Hepatocyte (in vitro differentiated cells): ENCODE results near the gene SON.

Experiments
- EZH2 ChIP-seq: fragments of 200-600 bp; sonication (generic); IDR thresholded peaks from 2 replicates; pipeline ENCODE4 v1.6.1; 2016; ENCODE audit warnings: antibody characterized with exemption, mild to moderate bottlenecking, borderline replicate concordance
- EZH2phosphoT487 ChIP-seq: fragments of 200-600 bp; sonication (generic); IDR thresholded peaks from one replicate; pipeline ENCODE4 v1.6.1; 2018; ENCODE audit warnings: antibody characterized with exemption, mild to moderate bottlenecking, low read depth, moderate library complexity; ENCODE audit not compliant: unreplicated experiment, severe bottlenecking
- TF ChIP-seq, protein P1 (sequence below): fragments of 200-600 bp; sonication (generic); IDR thresholded peaks from 2 replicates; pipeline ENCODE4 v1.5.1; 2016; ENCODE audit warnings: antibody characterized with exemption, mild to moderate bottlenecking; ENCODE audit not compliant: poor library complexity

DNA sequence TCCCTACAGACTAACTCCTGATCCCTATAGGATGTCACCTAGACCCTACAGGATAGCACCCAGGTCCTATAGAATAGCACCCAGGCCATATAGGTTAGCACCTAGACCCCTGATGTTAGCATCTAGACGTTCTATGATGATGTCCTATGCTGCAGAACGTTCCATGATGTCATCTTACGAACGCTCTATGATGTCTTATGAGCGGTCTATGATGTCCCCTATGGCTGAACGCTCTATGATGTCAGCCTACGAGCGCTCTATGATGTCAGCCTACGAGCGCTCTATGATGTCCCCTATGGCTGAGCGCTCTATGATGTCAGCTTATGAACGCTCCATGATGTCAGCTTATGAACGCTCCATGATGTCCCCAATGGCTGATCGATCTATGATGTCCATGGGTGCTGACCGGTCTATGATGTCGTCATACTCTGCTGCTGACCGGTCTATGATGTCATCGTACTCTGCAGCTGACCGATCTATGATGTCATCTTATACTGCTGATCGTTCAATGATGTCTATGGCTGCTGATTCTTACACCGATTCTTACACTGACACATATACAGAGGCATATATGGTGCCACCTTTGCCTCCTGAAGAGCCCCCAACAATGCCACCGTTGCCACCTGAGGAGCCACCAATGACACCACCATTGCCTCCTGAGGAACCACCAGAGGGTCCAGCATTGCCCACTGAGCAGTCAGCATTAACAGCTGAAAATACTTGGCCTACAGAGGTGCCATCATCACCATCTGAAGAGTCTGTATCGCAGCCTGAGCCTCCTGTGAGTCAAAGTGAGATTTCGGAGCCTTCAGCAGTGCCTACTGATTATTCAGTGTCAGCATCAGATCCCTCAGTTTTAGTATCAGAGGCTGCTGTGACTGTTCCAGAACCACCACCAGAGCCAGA is 9.5 kb downstream of the SON start:
- TF ChIP-seq EZH2 (no peak), EZH2phosphoT487 (no peak)
- TF ChIP-seq, protein P1, sequence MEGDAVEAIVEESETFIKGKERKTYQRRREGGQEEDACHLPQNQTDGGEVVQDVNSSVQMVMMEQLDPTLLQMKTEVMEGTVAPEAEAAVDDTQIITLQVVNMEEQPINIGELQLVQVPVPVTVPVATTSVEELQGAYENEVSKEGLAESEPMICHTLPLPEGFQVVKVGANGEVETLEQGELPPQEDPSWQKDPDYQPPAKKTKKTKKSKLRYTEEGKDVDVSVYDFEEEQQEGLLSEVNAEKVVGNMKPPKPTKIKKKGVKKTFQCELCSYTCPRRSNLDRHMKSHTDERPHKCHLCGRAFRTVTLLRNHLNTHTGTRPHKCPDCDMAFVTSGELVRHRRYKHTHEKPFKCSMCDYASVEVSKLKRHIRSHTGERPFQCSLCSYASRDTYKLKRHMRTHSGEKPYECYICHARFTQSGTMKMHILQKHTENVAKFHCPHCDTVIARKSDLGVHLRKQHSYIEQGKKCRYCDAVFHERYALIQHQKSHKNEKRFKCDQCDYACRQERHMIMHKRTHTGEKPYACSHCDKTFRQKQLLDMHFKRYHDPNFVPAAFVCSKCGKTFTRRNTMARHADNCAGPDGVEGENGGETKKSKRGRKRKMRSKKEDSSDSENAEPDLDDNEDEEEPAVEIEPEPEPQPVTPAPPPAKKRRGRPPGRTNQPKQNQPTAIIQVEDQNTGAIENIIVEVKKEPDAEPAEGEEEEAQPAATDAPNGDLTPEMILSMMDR, result no peak
